ENCODE measurements around the gene MKNK1.

Gene MKNK1

GRCh38 chr1:46533179-46533864, 70.7 kb downstream of the MKNK1 start:
- DNase-seq (ENCODE audit: low read depth), result no peak
- TF ChIP-seq CTCF (IDR thresholded peaks at IDR 0.05; ENCODE audit: control insufficient read depth, extremely low read depth, insufficient read depth), result no peak
- no peak overlapping the region for H3K4me3 ChIP-seq (ENCODE audit: low read depth, low read length)

GRCh38 chr1:46532498-46533178, 71.4 kb downstream of the MKNK1 start:
- no peak for TF ChIP-seq CTCF (IDR thresholded peaks at IDR 0.05; ENCODE audit: control insufficient read depth, extremely low read depth, insufficient read depth)
- DNase-seq (ENCODE audit: low read depth), result no peak
- no peak overlapping the region for H3K4me3 ChIP-seq (ENCODE audit: low read depth, low read length)

DNA sequence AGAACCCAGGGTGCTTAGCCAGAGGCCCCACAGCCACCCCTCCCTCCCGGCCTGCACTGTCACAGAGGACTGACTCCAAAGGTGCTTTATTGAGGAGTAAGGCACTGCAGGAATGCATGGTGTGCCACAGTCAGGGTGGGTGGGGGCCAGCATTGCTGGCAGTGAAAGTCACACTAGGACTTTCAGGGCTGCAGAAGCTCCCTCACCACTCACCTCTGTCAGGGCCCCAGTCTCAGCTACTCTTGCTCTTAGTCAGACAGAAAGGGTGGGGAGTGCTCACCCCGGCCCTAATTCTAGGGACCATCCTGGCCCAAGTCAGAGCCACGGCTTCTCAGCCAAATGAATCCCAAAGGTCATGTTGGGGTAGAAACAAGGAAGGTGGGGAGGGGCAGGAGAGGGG, 72.0 kb downstream of the MKNK1 start:
- no peak overlapping the region for H3K4me3 ChIP-seq (ENCODE audit: low read depth, low read length)
- no peak for TF ChIP-seq CTCF (IDR thresholded peaks at IDR 0.05; ENCODE audit: control insufficient read depth, extremely low read depth, insufficient read depth)
- DNase-seq (ENCODE audit: low read depth), result no peak

GRCh38 chr1:46530791-46531409, 73.2 kb downstream of the MKNK1 start:
- DNase-seq (ENCODE audit: low read depth), result no peak
- TF ChIP-seq CTCF (IDR thresholded peaks at IDR 0.05; ENCODE audit: control insufficient read depth, extremely low read depth, insufficient read depth), result no peak
- no peak overlapping the region for H3K4me3 ChIP-seq (ENCODE audit: low read depth, low read length)

DNA sequence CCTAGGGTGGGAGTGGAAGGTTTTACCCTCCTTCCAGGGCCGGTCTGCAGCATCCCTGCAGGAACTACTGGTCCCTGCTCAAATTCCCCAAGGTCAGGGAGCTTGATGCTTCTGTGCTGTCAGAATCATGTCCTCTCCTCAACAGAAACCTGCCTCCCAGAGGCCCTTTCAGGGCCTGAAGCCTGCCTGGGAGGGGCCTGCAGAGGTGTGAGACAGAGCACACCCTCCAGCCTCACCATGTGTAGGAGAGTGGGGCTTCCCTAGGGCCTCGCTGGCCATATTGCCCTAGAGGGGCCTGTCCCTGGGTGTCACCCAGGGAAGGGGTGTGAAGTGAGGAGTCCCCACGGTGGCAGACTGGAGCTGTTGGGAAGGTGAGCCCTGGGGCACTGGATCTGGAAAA, 73.8 kb downstream of the MKNK1 start:
- TF ChIP-seq CTCF (IDR thresholded peaks at IDR 0.05; ENCODE audit: control insufficient read depth, extremely low read depth, insufficient read depth), result no peak

GRCh38 chr1:46529031-46529630, 74.9 kb downstream of the MKNK1 start:
- H3K4me3 ChIP-seq (ENCODE audit: low read depth, low read length), result no peak overlapping the region
- no peak for TF ChIP-seq CTCF (IDR thresholded peaks at IDR 0.05; ENCODE audit: control insufficient read depth, extremely low read depth, insufficient read depth)
- DNase-seq (ENCODE audit: low read depth), result no peak

More for the DNA sequence above, 73.8 kb downstream of the MKNK1 start:
- no peak for DNase-seq (ENCODE audit: low read depth)
- no peak overlapping the region for H3K4me3 ChIP-seq (ENCODE audit: low read depth, low read length)

Data from LNCaP clone FGC (cell line).